GM19324 (cell line): Measurements from ENCODE around the gene TREM1.
"Not testable (repeated sequence)": the region's sequence is repeated elsewhere in the genome, so short reads cannot be mapped to it uniquely, and the experiment has no call there.

Experiments used
- ATAC-seq: cut with Tn5 transposase; IDR thresholded peaks from one replicate; pipeline ENCODE4 v1.9.1; 2021; ENCODE audit warnings: mild to moderate bottlenecking, moderate library complexity; ENCODE audit not compliant: unreplicated experiment, low FRiP score

Gene TREM1

DNA sequence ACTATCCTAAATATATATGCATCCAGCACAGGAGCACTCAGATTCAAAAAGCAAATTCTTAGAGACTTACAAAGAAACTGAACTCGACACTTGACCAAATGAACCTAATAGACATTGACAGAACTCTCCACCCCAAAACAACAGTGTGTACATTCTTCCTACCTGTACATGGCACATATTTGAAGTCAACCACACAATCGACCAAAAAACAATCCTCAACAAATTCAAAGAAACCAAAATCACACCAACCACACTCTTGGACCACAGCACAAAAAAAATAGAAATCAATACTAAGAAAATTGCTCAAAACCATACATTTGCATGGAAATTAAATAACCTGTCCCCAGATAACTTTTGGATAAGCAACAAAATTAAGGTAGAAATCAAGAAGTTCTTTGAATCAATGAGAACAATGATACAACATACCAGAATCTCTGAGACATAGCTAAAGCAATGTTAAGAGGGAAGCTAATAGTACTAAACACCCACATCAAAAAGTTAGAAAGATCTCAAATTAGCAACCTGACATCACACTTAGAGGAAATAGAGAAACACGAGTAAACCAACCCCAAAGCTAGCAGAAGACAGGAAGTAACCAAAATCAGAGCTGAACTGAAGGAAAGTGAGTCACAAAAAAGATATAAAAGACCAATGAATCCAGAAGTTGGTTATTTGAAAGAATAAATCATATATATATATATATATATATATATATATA is 12.5 kb upstream of the TREM1 start:
- ATAC-seq = no peak

- not testable (repeated sequence) for ATAC-seq
These were observed 10.8 kb upstream of the TREM1 start for GRCh38 chr6:41297248-41297647.

- no peak for ATAC-seq
These were observed 7.9 kb upstream of the TREM1 start for GRCh38 chr6:41294214-41294872.

GRCh38 chr6:41291717-41292116 is 5.2 kb upstream of the TREM1 start:
- ATAC-seq = no peak

DNA sequence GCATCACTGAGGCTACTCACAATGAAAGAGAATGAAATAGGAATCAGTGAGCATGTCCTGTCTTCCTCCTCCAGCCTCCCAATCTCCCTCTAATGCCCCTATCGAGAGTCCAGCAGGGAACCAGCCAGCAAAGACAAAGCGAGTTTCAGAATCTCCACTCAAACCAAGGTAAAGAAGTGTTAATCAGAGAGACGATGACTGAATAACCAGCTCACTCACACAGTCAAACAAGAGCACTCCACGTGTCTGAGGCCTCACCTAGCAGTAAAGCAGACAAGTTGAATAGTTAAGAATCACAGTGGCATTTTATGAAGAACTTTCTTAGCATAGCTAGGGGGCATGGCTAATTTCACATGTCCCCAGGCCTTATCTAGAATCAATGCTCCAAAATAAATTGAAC is 3.3 kb upstream of the TREM1 start:
- no peak for ATAC-seq

DNA sequence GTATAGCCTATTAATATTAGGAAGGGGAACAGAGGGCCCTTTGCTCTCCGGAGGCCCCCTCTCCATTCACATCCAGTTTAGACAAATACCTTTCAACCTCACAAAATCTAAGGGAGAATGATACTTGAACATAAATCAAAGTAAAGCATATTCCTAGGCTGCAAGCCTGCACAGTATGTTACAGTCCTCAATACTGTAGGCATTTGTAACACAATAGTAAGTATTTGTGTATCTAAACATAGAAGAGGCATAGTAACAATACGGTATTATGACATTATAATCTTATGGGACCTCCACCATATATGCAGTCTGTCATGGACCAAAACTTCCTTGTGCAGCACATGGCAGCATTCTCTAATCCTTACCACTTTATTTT is 2.3 kb upstream of the TREM1 start:
- no peak for ATAC-seq

DNA sequence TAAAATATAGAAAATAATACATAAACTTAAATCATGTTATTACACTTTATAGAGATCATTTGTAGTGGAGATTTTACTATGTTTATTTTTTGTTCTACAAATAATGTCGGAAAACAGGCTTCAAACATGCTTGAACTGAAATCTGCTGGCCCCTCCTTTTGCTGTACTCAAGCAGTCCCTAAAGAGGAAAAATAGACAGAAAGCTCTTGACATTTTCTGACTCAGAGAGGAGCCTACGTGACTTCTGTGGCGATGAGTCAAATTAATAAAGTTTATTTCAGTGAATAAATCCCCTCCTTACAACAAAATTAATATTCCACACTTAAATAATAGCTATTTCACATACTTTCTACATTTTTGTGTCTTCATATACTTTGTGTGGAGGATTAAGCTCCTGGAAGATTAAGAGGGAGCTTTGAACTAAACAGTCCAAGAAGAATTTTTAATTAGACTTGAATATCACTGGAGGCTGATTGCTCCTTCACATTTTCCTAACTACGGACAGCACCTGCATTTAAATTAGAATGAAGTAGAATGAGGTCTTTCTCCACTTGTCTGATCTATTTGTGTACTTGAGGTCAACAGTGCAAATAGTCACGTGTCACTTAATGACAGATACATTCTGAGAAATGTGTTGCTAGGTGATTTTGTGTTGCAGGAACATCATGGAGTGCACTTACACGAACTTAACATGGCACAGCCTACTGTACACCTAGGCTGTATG is 1.7 kb upstream of the TREM1 start:
- ATAC-seq = no peak

- no peak for ATAC-seq
These were observed 1.8 kb downstream of the TREM1 start for GRCh38 chr6:41284726-41285125.

GRCh38 chr6:41283600-41283999 is 2.9 kb downstream of the TREM1 start:
- no peak for ATAC-seq

DNA sequence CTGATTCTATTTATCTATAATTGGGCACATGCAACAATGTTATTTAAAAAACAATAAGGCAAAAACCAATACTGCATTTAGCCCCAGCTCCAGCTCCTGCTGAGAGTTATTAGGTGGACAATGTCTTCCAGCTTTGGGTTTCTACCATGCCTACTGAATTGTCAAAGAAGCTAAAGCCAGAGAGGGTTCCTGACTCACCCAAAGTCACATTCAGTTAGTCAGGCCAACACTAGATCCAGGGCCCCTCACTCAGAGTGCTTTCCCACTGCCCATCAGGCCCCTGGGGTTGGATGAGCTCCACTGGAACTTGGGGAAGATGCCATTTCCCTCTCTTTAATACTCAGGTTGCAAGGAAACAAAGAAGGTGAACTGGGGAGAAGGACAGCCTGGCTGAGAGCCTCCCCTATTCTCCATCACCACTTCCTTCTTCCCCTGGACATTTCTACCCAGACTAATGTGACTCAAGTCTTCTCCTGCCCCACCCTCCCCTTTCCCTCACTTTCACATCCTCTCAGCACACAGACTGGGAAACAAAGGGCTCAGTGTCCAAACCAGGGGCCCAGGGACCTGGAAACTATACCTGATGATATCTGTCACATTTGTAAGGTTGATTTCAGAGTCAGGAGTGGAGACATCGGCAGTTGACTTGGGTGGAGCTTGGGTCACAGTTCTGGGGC is 6.0 kb downstream of the TREM1 start:
- ATAC-seq = no peak

DNA sequence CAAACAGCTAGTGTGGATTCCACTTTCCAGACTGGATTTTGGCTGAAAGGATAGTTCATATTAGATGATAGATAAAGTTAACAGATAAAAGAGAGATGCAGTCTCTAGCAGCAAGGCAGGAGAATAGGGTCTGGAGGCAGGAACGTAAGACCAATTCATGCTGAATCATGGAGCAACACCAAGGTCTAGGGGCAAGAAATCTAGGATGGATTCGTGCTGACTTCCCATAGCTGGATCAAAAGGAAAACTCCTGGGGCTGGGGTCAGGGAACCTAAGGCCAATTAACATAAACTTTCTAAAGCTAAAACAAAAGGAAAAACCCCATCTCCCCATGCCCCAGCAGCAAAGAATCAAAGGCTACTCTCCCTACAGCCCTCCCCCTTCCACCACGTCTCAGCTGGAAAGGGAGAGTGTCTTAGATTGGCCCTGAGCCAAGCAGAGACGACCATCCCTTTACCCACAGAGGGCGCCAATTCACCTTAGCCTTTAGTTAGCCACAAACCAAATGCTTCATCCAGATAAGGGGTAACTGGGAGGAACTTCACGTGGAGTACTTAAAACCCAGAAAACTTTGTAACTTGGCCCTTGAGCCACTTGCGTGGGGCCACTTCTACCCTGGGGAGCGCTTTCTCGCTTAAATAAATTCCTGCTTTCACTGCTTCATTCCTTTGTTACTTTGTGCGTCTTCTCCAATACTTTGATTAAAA is 7.6 kb downstream of the TREM1 start:
- no peak for ATAC-seq

DNA sequence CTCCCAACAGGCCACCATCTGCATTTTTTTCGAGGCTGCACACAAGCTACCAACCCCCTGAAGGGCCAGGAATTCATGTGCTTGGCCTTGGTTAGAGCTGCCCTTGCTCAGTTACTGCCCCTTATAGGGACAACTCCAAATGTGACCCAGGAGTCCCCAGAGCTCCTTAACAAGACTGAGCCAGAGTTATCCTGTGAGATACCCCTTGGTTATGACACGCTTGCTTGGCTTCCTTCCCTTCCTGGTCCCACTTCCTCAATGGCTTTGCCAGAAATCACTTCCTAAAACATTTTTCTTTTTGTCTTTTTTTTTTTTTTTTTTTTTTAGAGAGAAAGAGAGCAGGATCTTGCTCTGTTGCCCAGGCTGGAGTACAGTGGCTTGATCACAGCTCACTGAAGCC is 8.9 kb downstream of the TREM1 start:
- no peak for ATAC-seq

DNA sequence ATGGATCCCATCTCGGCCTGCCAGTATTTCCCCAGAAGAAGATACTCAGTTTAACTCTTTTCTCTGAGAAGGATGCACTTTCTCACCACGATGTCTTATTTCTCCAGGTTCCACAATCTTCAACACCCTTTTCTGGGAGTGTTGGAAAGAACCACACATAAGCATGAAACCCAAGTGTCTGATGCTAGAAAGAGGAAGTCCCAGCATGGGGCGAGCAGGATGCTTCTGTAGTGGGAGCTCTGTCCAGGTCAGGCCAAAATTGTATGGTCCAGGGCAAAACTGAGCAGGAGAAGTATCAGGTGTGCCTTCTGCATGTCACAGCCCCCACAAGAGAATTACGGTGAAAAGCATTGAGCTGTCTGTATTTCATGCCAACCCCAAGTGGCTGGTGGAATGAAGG is 11.0 kb downstream of the TREM1 start:
- ATAC-seq = no peak

DNA sequence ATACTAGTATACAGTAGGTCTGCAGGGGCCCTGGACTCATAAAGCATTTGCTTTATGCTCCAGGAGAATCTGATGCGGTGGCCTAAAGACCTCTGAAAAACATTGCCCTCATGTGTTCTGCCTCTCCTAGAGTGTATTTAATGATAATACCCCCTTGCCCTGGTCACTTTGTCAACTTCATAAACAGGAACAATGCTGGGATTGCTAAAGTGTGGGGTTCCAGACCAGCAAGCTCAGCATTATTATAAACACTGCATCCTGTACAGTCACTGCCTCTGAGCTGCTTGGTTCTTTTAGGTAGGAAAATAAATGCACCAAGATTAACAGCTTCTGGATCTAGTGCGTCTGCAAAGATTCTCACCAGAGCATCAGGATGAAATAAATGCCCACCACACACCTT is 12.2 kb downstream of the TREM1 start:
- ATAC-seq = no peak

- ATAC-seq = no peak
These were observed 12.8 kb downstream of the TREM1 start for GRCh38 chr6:41273714-41274113.

GRCh38 chr6:41272591-41273240 is 13.8 kb downstream of the TREM1 start:
- no peak for ATAC-seq

- no peak for ATAC-seq
These were observed 14.5 kb downstream of the TREM1 start for GRCh38 chr6:41271901-41272395.

- no peak for ATAC-seq
These were observed 16.8 kb downstream of the TREM1 start for GRCh38 chr6:41269716-41270115.

GRCh38 chr6:41269166-41269565 is 17.3 kb downstream of the TREM1 start:
- no peak for ATAC-seq

- ATAC-seq = no peak
These were observed 18.0 kb downstream of the TREM1 start for GRCh38 chr6:41268478-41268877.
